ENCODE measurements around the gene RFWD3.
A peak's percentile ranks its signal among the peaks of the same experiment; 100 is the strongest.
"Not testable (repeated sequence)": the region's sequence is repeated elsewhere in the genome, so short reads cannot be mapped to it uniquely, and the experiment has no call there.

Gene RFWD3

GRCh38 chr16:74668877-74669276 is 2.2 kb upstream of the RFWD3 start:
- H3K4me3 ChIP-seq (ENCODE audit: low read length); DNase-seq (ENCODE audit: low read depth, low spot score): not testable (repeated sequence)

- DNase-seq (ENCODE audit: low read depth, low spot score) = no peak
Observed at GRCh38 chr16:74667255-74667700, 601 bp upstream of the RFWD3 start.

GRCh38 chr16:74666010-74666421 is 661 bp downstream of the RFWD3 start:
- peak overlapping the region; percentile 73 for H3K4me3 ChIP-seq (ENCODE audit: low read length)
- no peak for DNase-seq (ENCODE audit: low read depth, low spot score)

More at GRCh38 chr16:74667255-74667700, 601 bp upstream of the RFWD3 start:
- H3K4me3 ChIP-seq (ENCODE audit: low read length) = peak overlapping the region; percentile 41

- no peak for DNase-seq (ENCODE audit: low read depth, low spot score)
- no peak overlapping the region for H3K4me3 ChIP-seq (ENCODE audit: low read length)
Observed at GRCh38 chr16:74661064-74661463, 5.6 kb downstream of the RFWD3 start.

- no peak overlapping the region for H3K4me3 ChIP-seq (ENCODE audit: low read length)
Observed at GRCh38 chr16:74660383-74660782, 6.3 kb downstream of the RFWD3 start.

GRCh38 chr16:74659041-74659440 is 7.6 kb downstream of the RFWD3 start:
- DNase-seq (ENCODE audit: low read depth, low spot score) = no peak
- H3K4me3 ChIP-seq (ENCODE audit: low read length) = no peak overlapping the region

More at GRCh38 chr16:74660383-74660782, 6.3 kb downstream of the RFWD3 start:
- DNase-seq (ENCODE audit: low read depth, low spot score) = no peak

GRCh38 chr16:74657870-74658642 is 8.6 kb downstream of the RFWD3 start:
- no peak for DNase-seq (ENCODE audit: low read depth, low spot score)
- no peak overlapping the region for H3K4me3 ChIP-seq (ENCODE audit: low read length)

- H3K4me3 ChIP-seq (ENCODE audit: low read length) = no peak overlapping the region
- DNase-seq (ENCODE audit: low read depth, low spot score) = no peak
Observed at GRCh38 chr16:74654536-74655050, 12.1 kb downstream of the RFWD3 start.

GRCh38 chr16:74652883-74653282 is 13.8 kb downstream of the RFWD3 start:
- DNase-seq (ENCODE audit: low read depth, low spot score); H3K4me3 ChIP-seq (ENCODE audit: low read length): not testable (repeated sequence)

- no peak for DNase-seq (ENCODE audit: low read depth, low spot score)
- H3K4me3 ChIP-seq (ENCODE audit: low read length) = no peak overlapping the region
Observed at GRCh38 chr16:74652249-74652648, 14.4 kb downstream of the RFWD3 start.

- DNase-seq (ENCODE audit: low read depth, low spot score) = no peak
Observed at GRCh38 chr16:74651841-74652240, 14.8 kb downstream of the RFWD3 start.

GRCh38 chr16:74650966-74651567 is 15.6 kb downstream of the RFWD3 start:
- H3K4me3 ChIP-seq (ENCODE audit: low read length) = no peak overlapping the region
- DNase-seq (ENCODE audit: low read depth, low spot score) = peak; percentile 19

More at GRCh38 chr16:74651841-74652240, 14.8 kb downstream of the RFWD3 start:
- H3K4me3 ChIP-seq (ENCODE audit: low read length) = no peak overlapping the region

- no peak overlapping the region for H3K4me3 ChIP-seq (ENCODE audit: low read length)
- no peak for DNase-seq (ENCODE audit: low read depth, low spot score)
Observed at GRCh38 chr16:74649839-74650504, 16.7 kb downstream of the RFWD3 start.

GRCh38 chr16:74641969-74642368 is 24.7 kb downstream of the RFWD3 start:
- DNase-seq (ENCODE audit: low read depth, low spot score) = no peak
- no peak overlapping the region for H3K4me3 ChIP-seq (ENCODE audit: low read length)

- no peak overlapping the region for H3K4me3 ChIP-seq (ENCODE audit: low read length)
- DNase-seq (ENCODE audit: low read depth, low spot score) = no peak
Observed at GRCh38 chr16:74637742-74638453, 28.8 kb downstream of the RFWD3 start.

GRCh38 chr16:74635303-74635702 is 31.4 kb downstream of the RFWD3 start:
- no peak for DNase-seq (ENCODE audit: low read depth, low spot score)
- H3K4me3 ChIP-seq (ENCODE audit: low read length) = no peak overlapping the region

- DNase-seq (ENCODE audit: low read depth, low spot score) = no peak
- H3K4me3 ChIP-seq (ENCODE audit: low read length) = no peak overlapping the region
Observed at GRCh38 chr16:74633686-74634085, 33.0 kb downstream of the RFWD3 start.

- no peak for DNase-seq (ENCODE audit: low read depth, low spot score)
Observed at GRCh38 chr16:74627506-74628220, 39.0 kb downstream of the RFWD3 start.

More at GRCh38 chr16:74627506-74628220, 39.0 kb downstream of the RFWD3 start:
- no peak overlapping the region for H3K4me3 ChIP-seq (ENCODE audit: low read length)

All from Jurkat, Clone E6-1 (cell line).